ENCODE data around the gene CYFIP2. TPM values are rescaled to one million over a fixed set of nuclear protein-coding genes. Genes with fewer than 3 reads are reported as not detected.

The CYFIP2 gene
- total RNA-seq, 1 donor from 2014 or later, result 26.7 TPM

- DNase-seq (ENCODE audit: extremely low read depth, low read depth, low spot score), result peak; percentile 7
These were observed 46.6 kb downstream of the CYFIP2 start for GRCh38 chr5:157312492-157312891.

- no peak for DNase-seq (ENCODE audit: extremely low read depth, low read depth, low spot score)
These were observed 56.7 kb downstream of the CYFIP2 start for GRCh38 chr5:157322581-157322980.

- DNase-seq (ENCODE audit: extremely low read depth, low read depth, low spot score), result no peak
These were observed 57.3 kb downstream of the CYFIP2 start for GRCh38 chr5:157323107-157323706.

- no peak for DNase-seq (ENCODE audit: extremely low read depth, low read depth, low spot score)
These were observed 58.3 kb downstream of the CYFIP2 start for GRCh38 chr5:157324237-157324636.

- no peak for DNase-seq (ENCODE audit: extremely low read depth, low read depth, low spot score)
These were observed 60.6 kb downstream of the CYFIP2 start for GRCh38 chr5:157326440-157327005.

GRCh38 chr5:157327771-157328170 lies 61.8 kb downstream of the CYFIP2 start:
- no peak for DNase-seq (ENCODE audit: extremely low read depth, low read depth, low spot score)

GRCh38 chr5:157328277-157328912 lies 62.5 kb downstream of the CYFIP2 start:
- no peak for DNase-seq (ENCODE audit: extremely low read depth, low read depth, low spot score)

- DNase-seq (ENCODE audit: extremely low read depth, low read depth, low spot score), result no peak
These were observed 65.9 kb downstream of the CYFIP2 start for GRCh38 chr5:157331807-157332206.

GRCh38 chr5:157335534-157336422 lies 69.9 kb downstream of the CYFIP2 start:
- DNase-seq (ENCODE audit: extremely low read depth, low read depth, low spot score), result no peak

- DNase-seq (ENCODE audit: extremely low read depth, low read depth, low spot score), result no peak
These were observed 70.5 kb downstream of the CYFIP2 start for GRCh38 chr5:157336423-157336744.

GRCh38 chr5:157339409-157339808 lies 73.5 kb downstream of the CYFIP2 start:
- no peak for DNase-seq (ENCODE audit: extremely low read depth, low read depth, low spot score)

- DNase-seq (ENCODE audit: extremely low read depth, low read depth, low spot score), result no peak
These were observed 77.0 kb downstream of the CYFIP2 start for GRCh38 chr5:157342822-157343402.

GRCh38 chr5:157343842-157344790 lies 78.2 kb downstream of the CYFIP2 start:
- DNase-seq (ENCODE audit: extremely low read depth, low read depth, low spot score), result no peak

GRCh38 chr5:157345067-157345466 lies 79.1 kb downstream of the CYFIP2 start:
- DNase-seq (ENCODE audit: extremely low read depth, low read depth, low spot score), result no peak

- DNase-seq (ENCODE audit: extremely low read depth, low read depth, low spot score), result no peak
These were observed 79.6 kb downstream of the CYFIP2 start for GRCh38 chr5:157345485-157345884.

GRCh38 chr5:157347301-157348048 lies 81.6 kb downstream of the CYFIP2 start:
- no peak for DNase-seq (ENCODE audit: extremely low read depth, low read depth, low spot score)

- DNase-seq (ENCODE audit: extremely low read depth, low read depth, low spot score), result no peak
These were observed 82.1 kb downstream of the CYFIP2 start for GRCh38 chr5:157348049-157348400.

GRCh38 chr5:157350939-157351801 lies 85.2 kb downstream of the CYFIP2 start:
- DNase-seq (ENCODE audit: extremely low read depth, low read depth, low spot score), result no peak

GRCh38 chr5:157351802-157352092 lies 85.8 kb downstream of the CYFIP2 start:
- no peak for DNase-seq (ENCODE audit: extremely low read depth, low read depth, low spot score)
